SIG-M5 treated with dmso at 0.1 percent for 504 hours (cell line): ENCODE measurements around the gene TMEM120B.
"Not testable (repeated sequence)": the region's sequence is repeated elsewhere in the genome, so short reads cannot be mapped to it uniquely, and the experiment has no call there.

Experiments
- DNase-seq: peaks from one replicate; lab custom pipeline; 2025; ENCODE audit not compliant: unreplicated experiment; lab: John Stamatoyannopoulos, UW

TMEM120B gene

DNA sequence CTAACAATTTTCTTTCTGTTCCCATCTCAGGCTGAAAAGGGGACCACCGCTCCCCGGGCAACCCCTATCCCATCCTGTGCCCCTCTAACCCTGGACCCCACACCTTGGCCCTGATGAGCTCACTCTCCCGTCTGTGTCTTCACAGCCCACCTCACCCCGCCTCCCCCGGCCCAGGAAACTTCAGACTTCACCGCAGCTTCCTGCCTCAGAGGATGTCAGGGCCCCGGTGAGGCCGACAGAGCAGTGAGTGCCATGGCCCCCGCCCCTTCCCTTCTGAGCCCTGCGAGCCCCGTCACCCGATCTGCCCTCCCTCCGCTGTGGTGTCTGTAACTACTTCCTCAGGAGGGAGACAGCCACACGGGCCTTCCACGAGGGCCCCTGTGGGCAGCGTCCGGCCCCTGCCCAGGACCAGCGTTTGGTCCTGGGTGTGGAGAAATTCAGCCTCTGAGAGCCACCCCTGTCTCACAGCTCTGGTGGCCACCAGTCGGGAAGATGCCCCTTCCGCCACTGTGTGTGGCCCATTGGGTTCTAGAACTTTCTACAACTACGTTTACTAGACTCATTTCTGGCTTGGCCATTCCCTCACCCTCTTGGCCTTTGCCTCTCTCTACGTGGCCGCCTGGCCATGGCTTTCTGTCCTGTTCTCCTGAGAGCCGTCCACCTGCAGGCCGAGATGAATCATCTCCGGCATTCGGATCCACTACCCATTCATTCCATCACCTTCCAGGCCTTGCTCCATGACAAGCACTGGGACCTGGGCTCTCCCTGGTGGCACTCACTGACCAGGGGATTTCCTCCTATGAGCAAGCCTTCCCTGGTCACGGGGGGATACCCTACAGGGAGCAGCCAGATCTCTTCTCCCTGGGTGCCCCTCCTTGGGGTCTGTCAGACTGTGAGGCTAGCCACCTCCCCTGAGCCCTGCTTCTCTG lies 77.5 kb downstream of the TMEM120B start:
- peak; percentile 92 for DNase-seq

DNA sequence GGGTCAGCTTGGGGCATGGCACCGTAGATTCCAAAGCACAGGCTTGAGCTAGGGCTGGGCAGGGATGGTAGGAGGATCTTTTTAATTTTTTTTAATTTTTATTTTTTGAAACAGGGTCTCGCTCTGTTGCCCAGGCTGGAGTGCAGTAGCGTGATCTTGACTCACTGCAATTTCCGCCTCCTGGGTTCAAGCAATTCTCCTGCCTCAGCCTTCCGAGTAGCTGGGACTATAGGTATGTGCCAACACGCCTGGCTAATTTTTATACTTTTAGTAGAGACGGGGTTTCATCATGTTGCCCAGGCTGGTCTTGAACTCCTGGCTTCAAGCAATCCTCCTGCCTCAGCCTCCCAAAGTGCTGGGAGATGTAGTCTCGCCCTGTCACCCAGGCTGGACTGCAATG lies 78.2 kb downstream of the TMEM120B start:
- not testable (repeated sequence) for DNase-seq

DNA sequence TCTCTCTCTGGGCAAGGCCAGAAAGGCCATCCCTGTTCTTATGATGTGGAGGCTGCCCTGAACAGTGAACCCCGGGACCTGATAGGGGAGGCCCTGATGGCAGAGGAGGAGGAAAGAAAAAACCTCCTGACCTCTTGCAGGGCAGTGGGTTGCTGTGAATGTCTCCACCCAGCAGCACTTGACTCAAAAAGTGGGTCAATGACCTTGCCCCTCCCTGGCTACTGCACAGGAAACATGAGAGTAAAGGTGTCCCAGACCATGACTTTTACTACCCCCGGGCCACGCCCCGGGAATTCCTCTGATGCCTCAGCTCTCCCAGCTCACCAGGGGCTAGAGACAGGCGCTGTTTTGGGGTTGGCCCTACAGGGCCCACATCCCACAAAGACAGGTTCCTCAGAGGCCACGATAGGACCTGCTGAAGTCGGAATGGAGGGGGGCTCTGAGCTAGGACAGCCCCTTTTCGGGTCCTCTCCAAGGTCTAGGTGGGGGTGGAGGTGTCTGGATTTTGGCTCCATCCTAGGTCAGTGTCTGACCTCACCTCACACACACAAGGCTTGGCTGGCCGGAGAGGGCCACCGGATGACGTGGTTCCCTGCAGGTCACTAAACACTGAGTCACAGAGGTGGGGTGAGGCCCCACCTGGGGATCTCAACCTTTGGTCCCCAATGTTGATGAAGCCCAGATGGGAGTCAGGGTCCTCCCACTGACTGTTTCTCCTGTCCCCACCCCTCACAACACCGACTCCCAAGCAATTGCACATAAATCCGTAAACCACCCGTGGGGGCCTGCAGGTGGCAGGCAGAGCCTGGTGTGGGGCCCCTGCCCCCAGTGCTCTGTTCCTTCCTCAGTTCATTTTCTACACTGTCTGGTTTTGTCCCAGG lies 79.4 kb downstream of the TMEM120B start:
- DNase-seq: no peak

DNA sequence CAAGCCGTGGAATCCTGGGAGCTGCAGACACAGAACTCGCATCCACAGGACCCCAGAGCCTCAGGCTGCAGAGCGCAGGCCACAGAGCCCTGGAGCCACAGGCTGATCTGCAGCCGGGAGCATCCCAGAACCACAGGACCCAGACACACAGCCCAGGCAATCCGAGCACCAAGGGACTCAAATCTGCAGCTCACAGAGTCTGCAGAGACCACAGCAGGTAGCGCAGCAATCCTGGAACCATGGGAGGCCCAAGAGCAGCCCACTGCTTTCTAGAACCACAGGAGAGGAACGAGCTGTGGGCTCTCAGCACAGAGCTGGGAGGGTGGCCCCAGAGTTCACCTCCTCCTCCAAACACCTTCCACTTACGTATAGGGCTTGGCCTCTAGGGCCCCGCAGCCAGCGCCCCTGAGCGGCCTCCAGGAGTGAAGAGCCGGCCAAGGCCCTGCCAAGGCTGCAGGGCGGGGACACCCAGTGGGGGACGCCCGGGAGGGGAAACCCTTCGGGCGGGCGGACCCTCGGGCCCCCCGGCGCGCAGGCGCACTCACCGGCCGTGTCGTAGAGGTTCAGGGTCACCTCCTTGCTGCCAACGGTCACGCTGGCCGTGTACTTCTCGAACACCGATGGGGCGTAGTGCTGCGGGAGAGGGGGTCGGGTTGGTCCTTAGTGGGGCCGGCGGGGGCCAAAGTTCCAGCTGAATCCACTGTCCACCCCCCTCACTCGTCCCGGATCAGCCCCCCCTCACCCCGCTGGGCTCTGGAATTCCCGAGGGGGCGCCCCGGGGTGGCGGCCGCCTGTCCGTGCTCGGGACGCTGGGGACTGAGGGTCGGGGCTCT lies 80.3 kb downstream of the TMEM120B start:
- no peak for DNase-seq

DNA sequence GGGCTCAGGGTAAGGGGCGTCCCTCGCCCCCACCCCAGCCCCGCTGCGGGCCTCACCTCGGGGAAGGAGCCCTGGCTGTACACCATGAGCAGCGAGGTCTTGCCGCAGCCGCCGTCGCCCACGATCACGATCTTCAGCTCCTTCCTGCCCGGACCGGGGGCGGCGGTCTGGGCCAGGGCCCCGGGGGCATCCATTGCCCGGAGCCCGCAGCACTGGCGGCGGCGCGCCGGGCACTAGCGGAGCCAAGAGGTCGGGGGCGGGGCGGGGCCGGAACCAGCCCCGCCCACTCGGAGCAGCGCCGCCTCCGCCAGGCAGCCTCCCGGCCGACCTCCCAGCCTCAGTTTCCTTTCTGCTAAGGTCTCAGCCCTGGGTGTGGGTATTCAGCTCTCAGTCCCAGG lies 80.9 kb downstream of the TMEM120B start, which contains the start of gene RHOF:
Gene RHOF, minus strand, starts transcription at position 249 of the 398 bp plus-strand sequence. Its CDS starts 55 bp downstream, at position 194.
- peak; percentile 62 for DNase-seq

DNA sequence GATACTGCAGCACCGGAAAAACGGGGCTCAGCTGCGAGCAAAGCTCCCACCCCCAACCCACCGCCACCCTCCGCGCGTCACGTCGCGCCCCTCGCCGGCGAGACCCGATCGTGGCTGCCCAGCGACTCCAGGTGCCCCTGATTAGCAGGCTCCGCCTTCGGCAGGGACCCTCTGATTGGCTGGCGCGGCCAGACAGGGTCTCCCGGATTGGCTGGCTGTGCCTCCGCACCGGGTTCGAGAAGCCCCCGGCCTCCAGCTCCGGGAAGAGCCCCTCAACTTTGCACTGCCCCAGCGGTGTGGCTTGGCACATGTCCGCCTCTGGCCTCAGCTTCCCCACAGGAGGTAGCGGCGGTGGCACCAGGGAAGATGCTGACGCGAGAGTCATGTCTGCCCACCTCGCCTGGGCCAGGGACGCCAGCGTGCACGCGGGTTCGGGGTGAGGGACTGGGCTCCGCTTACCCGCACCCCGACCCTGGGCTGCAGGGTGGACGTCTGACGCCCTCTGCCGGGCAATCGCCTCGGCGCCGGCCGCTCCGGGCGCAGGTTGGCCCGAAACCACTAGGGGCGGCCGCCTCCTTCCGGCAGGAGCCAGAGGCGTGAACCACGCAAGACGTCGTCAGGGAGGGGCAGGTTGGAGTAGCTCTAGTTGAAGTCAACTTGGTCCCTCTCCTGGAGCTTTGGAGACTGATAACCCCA lies 81.4 kb downstream of the TMEM120B start:
- peak; percentile 95 for DNase-seq

DNA sequence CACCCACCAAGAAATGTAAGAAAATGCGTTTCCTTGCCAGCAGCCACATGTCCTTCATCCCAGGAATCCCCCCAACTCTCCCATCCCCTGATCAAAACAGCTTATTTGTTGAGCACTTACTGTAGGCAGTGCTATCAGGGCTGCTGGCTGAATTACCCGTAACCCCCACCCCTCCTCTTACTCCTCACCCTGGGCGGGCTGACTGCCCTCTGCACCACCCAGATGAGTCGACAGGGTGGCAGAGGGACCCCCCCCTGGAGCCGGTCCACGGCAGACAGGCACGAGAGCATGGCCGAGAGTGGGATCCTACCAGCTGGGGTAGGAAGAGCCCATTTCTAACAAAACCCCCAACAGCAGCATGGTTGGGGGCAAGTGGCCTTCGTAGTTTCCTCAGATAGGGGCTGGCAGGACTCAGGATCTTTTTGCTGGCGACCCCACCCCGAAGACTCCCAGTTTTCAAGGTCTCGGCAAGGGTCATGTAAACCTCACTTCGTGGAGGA lies 82.0 kb downstream of the TMEM120B start:
- no peak for DNase-seq

DNA sequence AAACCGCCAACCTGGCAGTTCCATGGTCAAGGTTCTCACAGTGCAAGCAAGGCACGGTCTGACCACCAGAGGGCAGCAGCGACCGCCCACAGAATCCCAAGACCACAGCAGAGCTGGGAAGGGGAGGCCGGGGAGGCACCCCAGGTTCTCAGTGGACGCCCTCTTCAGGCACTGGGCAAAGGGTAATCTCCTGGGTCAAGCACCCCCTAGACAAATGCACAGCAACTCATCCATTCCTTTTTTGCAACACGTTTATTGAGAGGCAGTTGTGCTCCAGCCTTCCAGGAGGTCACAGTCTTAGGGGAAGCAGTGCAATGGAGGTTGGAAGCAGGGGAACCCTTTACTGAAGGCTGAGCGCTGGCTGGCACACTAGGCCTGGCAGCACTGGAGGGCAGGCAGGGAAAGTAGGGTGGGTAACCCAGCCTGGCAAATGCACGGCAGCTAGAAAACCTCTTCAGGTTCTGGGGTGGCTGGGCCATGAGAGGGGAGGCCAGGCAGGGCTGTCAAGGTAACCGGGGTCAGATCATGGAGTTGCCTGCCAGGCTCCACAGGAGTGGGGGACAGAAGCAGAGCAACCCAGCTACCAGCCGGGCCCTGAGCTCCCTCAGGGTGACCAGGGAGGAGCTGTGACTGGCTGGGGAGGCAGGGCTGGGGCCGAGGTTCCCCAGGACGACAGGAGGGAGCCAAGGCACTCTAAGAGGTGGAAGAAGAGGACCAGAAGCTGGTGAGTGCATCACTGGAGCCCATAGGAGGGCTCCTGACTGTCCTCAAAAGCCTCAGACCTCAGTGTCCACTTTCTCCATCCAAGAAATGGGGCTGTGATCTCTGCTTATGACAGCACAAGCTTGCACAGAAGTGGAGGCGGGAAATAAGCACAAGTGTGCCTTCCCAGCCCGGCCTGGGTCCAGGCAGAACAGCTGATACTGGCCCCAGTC lies 82.7 kb downstream of the TMEM120B start:
- DNase-seq: peak; percentile 70

DNA sequence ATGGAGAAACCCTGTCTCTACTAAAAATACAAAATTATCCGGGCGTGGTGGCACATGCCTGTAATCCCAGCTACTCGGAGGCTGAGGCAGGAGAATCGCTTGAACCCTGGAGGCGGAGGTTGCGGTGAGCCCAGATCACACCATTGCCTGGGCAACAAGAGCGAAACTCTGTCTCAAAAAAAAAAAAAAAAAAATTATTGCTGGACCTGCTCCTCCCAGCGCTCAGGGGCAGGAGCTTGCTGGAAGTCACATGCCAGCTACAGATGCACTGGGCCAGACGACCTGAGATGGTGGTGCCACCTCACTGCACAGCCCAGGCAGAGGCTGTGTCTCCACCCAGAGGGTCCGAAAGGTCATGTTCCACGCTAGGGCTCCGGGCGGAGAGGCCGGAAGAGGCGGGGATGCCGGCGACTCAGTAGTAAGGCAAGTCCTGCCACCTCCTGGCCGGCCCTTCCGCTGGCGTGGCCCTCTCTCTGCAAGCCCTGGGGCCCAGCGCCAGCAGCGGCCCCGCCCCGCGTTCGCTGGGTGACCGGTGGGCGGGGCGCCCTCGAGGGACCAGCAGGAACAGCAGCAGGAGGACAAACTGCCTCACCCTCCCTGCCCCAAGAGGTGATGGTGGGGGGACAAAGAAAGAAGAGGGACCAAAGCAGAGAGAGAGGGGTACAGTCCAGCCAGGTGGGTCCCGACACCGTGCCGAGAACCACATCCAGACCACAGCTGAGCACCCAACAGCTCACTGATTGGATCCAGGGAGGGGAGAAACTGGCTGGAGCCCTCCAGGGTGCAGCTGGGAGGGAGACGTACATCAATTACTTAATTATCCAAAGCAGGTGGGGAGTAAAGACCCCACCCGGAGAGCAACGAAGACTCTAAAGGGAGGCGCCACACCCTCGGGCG lies 84.6 kb downstream of the TMEM120B start:
- DNase-seq: peak; percentile 73

DNA sequence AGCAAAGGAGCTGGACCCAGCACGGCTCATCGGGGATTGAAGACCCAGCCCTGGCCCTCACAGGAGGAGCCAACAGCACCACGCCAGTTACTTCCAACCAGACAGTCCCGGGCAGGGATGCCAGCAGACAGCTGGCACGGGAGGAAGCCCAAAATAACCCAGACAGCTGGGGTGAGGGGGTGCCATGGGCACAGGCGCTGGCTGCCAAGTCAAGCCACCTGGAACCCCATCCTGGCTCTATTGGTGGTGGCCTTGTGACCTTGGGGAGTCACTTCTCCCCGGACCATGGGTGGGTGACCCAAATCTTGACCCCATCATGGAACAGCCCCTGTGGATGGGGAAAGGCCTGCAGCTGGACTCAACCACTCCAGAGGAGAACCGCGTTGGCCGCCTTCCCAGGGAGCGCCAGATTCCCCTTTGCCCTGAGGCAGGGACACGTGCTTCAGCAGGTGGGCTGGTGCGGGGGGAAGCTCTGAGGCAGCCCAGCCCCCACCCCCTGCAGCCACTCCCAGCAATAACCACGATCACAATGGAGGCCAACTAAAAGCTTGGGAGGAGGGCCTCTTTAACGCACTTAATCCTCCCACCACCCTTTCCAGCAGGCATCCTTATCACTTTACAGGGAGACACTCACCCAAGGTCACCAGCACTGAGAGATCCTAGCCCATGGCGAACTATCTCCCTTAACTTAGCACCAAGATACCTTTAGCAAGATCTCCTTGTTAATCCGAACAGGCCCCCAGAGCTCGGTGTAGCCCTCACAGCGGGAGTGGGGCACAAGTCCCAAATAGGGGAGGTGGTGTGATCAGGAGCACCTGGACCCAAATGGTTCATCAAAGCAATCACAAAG lies 85.6 kb downstream of the TMEM120B start:
- DNase-seq: no peak

DNA sequence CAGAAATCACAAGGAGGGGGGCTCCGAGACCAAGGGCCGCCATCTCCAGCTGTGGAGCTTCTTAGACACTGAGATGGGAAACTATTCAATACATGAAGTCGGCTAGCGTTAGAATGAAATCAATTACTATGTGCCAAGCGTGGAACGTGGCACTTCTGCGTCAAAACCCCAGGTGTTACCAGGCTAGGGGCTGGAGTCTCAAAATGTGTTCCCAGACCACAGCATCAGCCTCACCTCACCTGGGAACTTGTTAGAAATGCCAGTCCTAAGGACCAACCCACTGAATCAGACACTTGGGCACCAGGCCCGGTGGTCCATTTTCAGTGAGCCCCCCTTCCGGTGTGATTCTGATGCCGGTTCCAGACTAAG lies 86.2 kb downstream of the TMEM120B start:
- DNase-seq: no peak

DNA sequence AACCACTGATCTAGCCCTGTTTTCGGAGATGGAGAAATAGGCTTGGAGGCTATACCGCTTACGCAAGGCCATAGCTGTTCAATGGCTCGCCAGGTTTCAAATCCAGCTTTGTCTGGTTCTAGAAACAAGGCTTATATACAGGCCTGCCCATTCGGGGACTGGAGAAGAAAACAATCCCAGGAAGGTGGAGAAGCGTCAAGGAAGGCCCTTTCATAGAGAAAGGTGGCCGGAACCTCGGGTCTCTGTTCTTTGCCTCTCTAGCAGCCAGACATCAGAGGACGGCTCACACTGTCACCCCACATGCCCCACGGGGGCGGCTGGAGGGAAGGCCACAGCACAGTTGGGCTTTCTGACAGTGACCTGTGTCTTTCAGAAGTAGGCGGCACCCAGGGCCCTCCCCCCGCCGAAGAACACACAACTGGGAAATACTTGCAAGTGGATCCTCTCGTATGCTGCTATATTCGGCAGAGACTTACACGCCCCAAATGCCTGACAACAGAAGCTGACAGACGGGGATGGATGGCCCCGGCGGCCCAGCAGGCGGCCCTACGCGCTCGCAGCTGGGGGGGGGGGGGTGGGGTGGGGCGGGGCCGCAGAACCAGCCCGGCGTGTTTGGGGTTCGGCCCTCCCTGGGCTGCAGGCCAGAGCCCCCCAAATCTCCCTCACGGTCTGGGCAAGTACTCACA lies 86.7 kb downstream of the TMEM120B start:
- DNase-seq: peak; percentile 95

DNA sequence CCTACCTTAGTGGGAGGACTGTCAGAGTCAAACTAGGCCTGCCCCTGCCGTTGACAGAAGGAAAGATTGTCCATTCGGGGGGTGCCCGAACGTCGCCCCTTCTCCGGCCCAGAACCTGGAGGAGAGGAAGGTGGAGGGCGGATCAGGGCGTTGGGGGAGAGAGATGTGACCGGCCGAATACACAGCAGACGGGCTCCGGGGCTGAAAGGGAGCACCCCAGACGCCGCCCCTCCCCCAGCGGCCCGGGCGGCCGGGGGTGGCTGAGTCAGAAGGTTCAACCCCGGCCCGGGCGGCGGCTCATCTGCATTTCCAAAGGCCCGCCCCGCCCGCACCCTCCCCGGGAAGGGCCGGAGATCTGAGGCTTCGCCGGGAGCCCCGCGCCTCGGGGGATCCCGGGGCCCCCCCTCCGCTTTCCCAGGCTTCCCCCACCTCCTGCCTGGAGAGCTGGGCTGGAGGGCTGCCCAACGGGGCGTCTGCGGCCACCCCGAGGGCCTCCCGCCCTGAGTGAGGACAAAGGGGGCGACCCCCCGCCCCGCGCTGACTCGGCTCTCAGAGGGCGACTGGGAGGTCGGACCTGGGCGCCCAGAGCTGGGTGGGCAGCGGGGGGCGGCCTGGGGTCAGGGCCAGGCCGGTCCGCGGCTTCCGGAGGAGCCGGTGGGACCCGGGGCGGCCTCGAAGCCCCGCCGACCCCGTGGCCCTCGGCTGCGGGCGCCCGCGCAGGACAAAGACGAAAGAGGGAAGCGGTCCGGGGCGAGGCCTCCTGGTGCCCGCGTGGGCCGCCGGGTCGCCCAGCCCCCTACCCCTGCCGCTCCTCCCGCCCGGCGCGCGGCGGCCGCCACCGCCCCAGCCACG lies 87.5 kb downstream of the TMEM120B start:
- DNase-seq: peak; percentile 88

DNA sequence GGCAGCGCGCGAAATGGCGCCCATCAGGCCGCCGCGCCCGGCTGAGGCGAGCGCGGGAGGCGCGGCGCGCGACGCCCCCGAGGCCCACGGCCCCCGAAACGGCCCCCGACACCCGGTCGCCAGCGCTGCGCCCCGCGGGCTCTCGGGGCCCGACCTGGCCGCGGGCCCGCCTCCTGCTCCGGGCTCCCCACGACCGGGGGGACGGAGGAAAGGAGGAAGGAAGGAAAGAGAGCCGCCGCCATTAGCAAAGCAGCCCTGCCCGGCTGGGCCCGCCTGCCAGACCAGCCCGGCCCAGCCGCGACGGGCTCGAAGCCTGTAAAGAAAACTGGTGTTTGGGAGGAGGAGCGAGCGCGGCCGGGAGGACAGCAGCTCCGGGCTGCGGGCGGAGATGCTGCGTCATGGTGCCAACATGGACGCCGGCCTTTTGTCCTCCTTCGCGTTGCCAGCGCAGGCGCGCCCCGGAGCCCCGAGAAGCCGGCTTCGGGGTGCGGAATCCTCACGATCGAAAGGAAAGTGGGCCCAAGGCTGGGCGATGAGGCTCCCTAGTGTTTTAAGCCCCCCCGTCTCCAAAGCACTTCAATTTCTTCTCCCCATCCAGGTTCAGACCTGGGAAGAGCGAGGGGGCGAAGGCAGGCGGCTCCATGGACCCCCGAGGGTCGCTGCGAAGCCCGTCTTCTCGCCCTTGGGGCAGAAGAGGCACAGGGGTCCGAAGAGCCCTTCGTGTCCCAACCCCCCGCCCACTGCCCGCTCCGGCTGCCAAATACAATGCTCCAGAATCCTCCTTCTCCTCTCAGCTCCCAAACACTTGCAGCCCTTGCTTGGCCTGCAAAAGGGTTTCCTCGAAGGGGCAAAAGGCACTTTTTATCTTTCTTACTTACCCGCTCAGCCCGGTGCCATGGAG lies 88.4 kb downstream of the TMEM120B start:
- DNase-seq: peak; percentile 50
